ENCODE measurements around the gene SYNM. TPM values are rescaled to one million over a fixed set of nuclear protein-coding genes. Genes with fewer than 3 reads are reported as not detected.

Gene SYNM
- total RNA-seq, 1 experiment from 2014 or later, result 0.12 TPM

DNA sequence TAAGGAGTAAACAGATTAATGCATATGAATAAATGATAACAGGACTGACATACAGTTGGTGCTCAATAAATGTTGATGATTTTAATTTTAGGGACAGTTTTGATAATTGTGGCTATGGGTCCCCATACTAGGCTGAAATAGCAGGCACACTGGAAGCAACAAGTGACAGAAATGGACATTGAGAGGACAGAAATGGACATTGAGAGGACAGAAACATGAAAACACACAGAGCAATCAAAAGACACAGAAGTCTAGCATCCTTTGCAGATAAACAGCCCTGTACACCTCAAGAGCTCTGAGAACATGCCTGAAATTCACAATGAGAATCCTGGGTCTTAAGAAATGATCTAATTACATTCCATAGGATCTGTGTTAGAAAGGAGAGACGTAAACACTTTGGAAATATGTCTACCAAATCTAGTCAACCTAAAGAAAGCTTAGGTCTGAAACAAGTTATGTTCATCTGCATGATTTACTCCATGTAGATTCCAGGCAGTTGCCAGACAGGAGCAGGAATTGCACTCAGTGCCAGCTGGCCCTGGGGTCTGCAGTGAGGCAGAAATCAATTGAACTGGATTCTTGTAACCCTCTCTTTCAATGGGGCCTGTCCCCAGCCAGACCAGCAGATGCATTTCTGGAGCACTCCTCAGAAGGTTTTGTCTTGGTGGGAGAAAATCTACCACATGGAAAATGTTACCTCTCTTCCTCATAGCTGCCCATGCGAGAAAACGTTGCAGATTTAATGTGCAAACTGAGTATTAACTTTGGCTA is 60.3 kb downstream of the SYNM start:
- intact Hi-C loops (cut with micrococcal nuclease), result no loop called here
- Mint-ChIP-seq H3K36me3 (ENCODE audit: insufficient read depth, unreplicated experiment) (peaks cover 19% of the 10 kb centered on the region), H3K27me3 (ENCODE audit: insufficient read depth, unreplicated experiment) (no peaks in the 10 kb centered on the region), H3K9me3 (ENCODE audit: unreplicated experiment) (no peaks in the 10 kb centered on the region), H3K4me3 (ENCODE audit: unreplicated experiment) (no peak overlapping the region), H3K27ac (ENCODE audit: low read depth, unreplicated experiment) (no peak overlapping the region), H3K4me1 (ENCODE audit: insufficient read depth, unreplicated experiment) (no peaks in the 10 kb centered on the region)
- ChIA-PET CTCF (no interaction called here), POLR2A (interaction anchor here (0.6 kb wide), 1 partner anchor 9 kb away, joined by 6 read pairs; no protein-coding TSS in a partner anchor)
- TF ChIP-seq, protein P1, sequence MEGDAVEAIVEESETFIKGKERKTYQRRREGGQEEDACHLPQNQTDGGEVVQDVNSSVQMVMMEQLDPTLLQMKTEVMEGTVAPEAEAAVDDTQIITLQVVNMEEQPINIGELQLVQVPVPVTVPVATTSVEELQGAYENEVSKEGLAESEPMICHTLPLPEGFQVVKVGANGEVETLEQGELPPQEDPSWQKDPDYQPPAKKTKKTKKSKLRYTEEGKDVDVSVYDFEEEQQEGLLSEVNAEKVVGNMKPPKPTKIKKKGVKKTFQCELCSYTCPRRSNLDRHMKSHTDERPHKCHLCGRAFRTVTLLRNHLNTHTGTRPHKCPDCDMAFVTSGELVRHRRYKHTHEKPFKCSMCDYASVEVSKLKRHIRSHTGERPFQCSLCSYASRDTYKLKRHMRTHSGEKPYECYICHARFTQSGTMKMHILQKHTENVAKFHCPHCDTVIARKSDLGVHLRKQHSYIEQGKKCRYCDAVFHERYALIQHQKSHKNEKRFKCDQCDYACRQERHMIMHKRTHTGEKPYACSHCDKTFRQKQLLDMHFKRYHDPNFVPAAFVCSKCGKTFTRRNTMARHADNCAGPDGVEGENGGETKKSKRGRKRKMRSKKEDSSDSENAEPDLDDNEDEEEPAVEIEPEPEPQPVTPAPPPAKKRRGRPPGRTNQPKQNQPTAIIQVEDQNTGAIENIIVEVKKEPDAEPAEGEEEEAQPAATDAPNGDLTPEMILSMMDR (IDR thresholded peaks at IDR 0.05; ENCODE audit: unreplicated experiment), result no peak
- BruUV-seq (replicated peaks), result no TSS peak
- no peak for DNase-seq (ENCODE audit: unreplicated experiment)

DNA sequence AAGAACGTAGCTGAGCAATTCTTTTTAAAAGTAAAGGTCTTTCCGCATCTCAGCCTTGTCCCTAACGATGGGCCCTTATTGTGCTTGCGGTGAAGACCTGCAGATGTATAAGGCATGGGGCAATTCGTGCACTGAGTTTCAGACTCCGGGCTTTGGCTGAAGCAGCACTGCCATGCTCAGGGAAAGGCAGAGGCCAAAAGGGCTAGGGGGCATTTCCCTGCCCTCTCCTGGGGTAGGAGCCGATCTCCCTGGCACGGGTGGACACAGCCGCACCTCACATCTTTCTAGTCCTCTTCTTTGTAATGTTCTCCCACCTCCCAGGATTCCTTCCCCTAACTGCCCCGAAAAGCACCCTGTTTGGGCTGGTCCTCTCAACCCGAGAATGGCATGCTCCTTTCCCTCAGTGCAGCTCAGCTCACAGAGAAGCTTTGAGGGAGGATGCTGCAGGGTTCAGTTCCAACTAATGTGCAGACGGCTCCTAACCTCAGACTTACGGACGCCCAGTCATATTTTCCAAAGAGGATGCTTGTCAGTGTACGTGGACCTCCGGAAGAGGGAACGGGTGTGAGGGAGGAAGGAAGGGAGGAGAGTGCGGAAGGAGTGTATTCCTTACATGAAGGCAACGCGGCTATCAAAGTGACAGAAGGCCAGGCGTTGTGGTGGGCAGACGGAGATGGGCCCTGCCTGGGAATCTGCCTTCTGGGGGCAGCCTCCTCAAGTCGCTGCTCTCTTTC is 61.2 kb downstream of the SYNM start:
- Mint-ChIP-seq H3K36me3 (ENCODE audit: insufficient read depth, unreplicated experiment) (peaks cover 23% of the 10 kb centered on the region), H3K4me1 (ENCODE audit: insufficient read depth, unreplicated experiment) (no peaks in the 10 kb centered on the region), H3K4me3 (ENCODE audit: unreplicated experiment) (no peak overlapping the region), H3K27ac (ENCODE audit: low read depth, unreplicated experiment) (no peak overlapping the region), H3K27me3 (ENCODE audit: insufficient read depth, unreplicated experiment) (no peaks in the 10 kb centered on the region), H3K9me3 (ENCODE audit: unreplicated experiment) (no peaks in the 10 kb centered on the region)
- BruUV-seq (replicated peaks), result no TSS peak
- TF ChIP-seq, protein P1 (IDR thresholded peaks at IDR 0.05; ENCODE audit: unreplicated experiment), result no peak
- intact Hi-C loops (cut with micrococcal nuclease), result no loop called here
- ChIA-PET POLR2A (interaction anchor here (0.6 kb wide), 1 partner anchor 8 kb away, joined by 6 read pairs; no protein-coding TSS in a partner anchor), CTCF (no interaction called here)
- no peak for DNase-seq (ENCODE audit: unreplicated experiment)

DNA sequence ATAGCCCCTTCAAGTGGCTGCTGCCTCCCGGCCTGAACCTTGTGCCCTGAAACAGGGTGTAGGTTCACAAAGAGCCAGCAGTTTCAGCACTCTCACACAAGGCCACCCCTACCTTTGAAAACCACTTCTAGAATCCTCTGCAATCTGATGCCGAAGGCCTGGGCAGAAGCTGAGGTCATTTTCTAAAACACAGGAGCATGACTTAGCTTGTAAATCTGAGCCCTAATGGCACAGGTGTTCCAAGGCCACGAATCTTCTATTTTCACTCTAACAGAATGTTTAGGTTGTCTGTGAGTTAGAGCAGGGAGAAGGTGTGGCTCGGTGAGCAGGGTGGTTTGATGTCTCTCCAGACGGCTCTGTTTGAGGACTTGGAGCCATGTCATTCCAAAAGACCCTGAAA is 62.3 kb downstream of the SYNM start:
- intact Hi-C loops (cut with micrococcal nuclease), result no loop called here
- BruUV-seq (replicated peaks), result no TSS peak
- Mint-ChIP-seq H3K36me3 (ENCODE audit: insufficient read depth, unreplicated experiment) (peaks cover 26% of the 10 kb centered on the region), H3K4me1 (ENCODE audit: insufficient read depth, unreplicated experiment) (no peaks in the 10 kb centered on the region), H3K27ac (ENCODE audit: low read depth, unreplicated experiment) (no peak overlapping the region), H3K4me3 (ENCODE audit: unreplicated experiment) (no peak overlapping the region), H3K9me3 (ENCODE audit: unreplicated experiment) (no peaks in the 10 kb centered on the region), H3K27me3 (ENCODE audit: insufficient read depth, unreplicated experiment) (no peaks in the 10 kb centered on the region)
- DNase-seq (ENCODE audit: unreplicated experiment), result no peak
- TF ChIP-seq, protein P1 (IDR thresholded peaks at IDR 0.05; ENCODE audit: unreplicated experiment), result no peak
- ChIA-PET CTCF (no interaction called here), POLR2A (no interaction called here)

DNA sequence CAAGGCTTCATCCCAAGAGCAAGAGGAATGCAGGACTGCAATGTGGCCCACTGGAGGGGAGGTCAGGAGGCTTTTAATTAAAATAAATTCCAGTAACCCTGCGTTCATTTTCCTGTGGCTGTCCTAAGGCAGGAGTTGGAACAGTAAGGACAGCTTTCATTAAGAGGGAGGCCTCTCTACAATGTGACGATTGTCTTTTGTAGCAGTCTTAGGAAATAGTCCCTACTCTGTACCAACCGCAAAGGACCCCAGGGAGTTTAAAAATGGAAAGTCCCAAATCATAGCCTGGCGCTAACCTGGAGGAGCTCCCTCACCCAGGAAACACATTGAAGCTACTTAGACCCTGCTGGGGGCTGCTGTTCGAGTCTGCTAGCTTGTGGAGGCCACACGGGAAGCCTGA is 62.8 kb downstream of the SYNM start:
- no peak for DNase-seq (ENCODE audit: unreplicated experiment)
- H3K36me3 Mint-ChIP-seq (ENCODE audit: insufficient read depth, unreplicated experiment), result peaks cover 25% of the 10 kb centered on the region
- H3K27ac Mint-ChIP-seq (ENCODE audit: low read depth, unreplicated experiment), result no peak overlapping the region
- TF ChIP-seq, protein P1 (IDR thresholded peaks at IDR 0.05; ENCODE audit: unreplicated experiment), result no peak
- no peaks in the 10 kb centered on the region for H3K27me3 Mint-ChIP-seq (ENCODE audit: insufficient read depth, unreplicated experiment)
- H3K4me3 Mint-ChIP-seq (ENCODE audit: unreplicated experiment), result no peak overlapping the region
- POLR2A ChIA-PET, result no interaction called here
- no peaks in the 10 kb centered on the region for H3K9me3 Mint-ChIP-seq (ENCODE audit: unreplicated experiment)
- no TSS peak for BruUV-seq (replicated peaks)
- no peaks in the 10 kb centered on the region for H3K4me1 Mint-ChIP-seq (ENCODE audit: insufficient read depth, unreplicated experiment)
- CTCF ChIA-PET, result no interaction called here
- intact Hi-C loops (cut with micrococcal nuclease), result no loop called here
